Ureter (tissue), 1 donor: ENCODE data around the gene ERP44. TPM values are rescaled to one million over a fixed set of nuclear protein-coding genes. Genes with fewer than 3 reads are reported as not detected.
"Not testable (repeated sequence)": the region's sequence is repeated elsewhere in the genome, so short reads cannot be mapped to it uniquely, and the experiment has no call there.

ENCODE experiments used
- DNase-seq: peaks from one replicate; pipeline ENCODE4 v3.0.0-alpha.2; 2020; ENCODE audit warnings: low spot score
- total RNA-seq: library from RNA; stranded (reverse); gene quantifications from one replicate; pipeline ENCODE4 v1.2.4, GENCODE V29; 2023
- donor health status: DM: yes; HTN: yes; CAD: no.

Gene ERP44
- 21.4 TPM for total RNA-seq

GRCh38 chr9:100098887-100099721, at the start of gene ERP44, which contains the start of gene INVS:
Gene ERP44 (minus strand): TSS chr9:100099000. CDS start chr9:100098840, 160 bp downstream.
Gene INVS (plus strand): TSS chr9:100099243. CDS start chr9:100104522, 5,279 bp downstream.
- peak; percentile 99 for DNase-seq

- DNase-seq = not testable (repeated sequence)
These were observed 47.2 kb upstream of the ERP44 start for GRCh38 chr9:100145976-100146375.

- DNase-seq = not testable (repeated sequence)
These were observed 46.6 kb upstream of the ERP44 start for GRCh38 chr9:100145167-100145934.

GRCh38 chr9:100141862-100142261, 43.1 kb upstream of the ERP44 start:
- DNase-seq = not testable (repeated sequence)

GRCh38 chr9:100140303-100140702, 41.5 kb upstream of the ERP44 start:
- not testable (repeated sequence) for DNase-seq

GRCh38 chr9:100136799-100137198, 38.0 kb upstream of the ERP44 start:
- not testable (repeated sequence) for DNase-seq

- DNase-seq = no peak
These were observed 35.9 kb upstream of the ERP44 start for GRCh38 chr9:100134731-100135130.

GRCh38 chr9:100131875-100132430, 33.2 kb upstream of the ERP44 start:
- DNase-seq = no peak

- no peak for DNase-seq
These were observed 32.4 kb upstream of the ERP44 start for GRCh38 chr9:100131216-100131615.

- no peak for DNase-seq
These were observed 31.0 kb upstream of the ERP44 start for GRCh38 chr9:100129772-100130171.

GRCh38 chr9:100126423-100126822, 27.6 kb upstream of the ERP44 start:
- DNase-seq = no peak

GRCh38 chr9:100125910-100126309, 27.1 kb upstream of the ERP44 start:
- no peak for DNase-seq

GRCh38 chr9:100125236-100125635, 26.4 kb upstream of the ERP44 start:
- no peak for DNase-seq

- DNase-seq = no peak
These were observed 21.5 kb upstream of the ERP44 start for GRCh38 chr9:100120286-100120685.

GRCh38 chr9:100117316-100117715, 18.5 kb upstream of the ERP44 start:
- DNase-seq = no peak

GRCh38 chr9:100112677-100113336, 14.0 kb upstream of the ERP44 start:
- no peak for DNase-seq

- DNase-seq = peak; percentile 69
These were observed 12.4 kb upstream of the ERP44 start for GRCh38 chr9:100111235-100111634.

GRCh38 chr9:100108559-100108958, 9.8 kb upstream of the ERP44 start:
- DNase-seq = no peak

GRCh38 chr9:100106616-100107015, 7.8 kb upstream of the ERP44 start:
- DNase-seq = no peak

- DNase-seq = no peak
These were observed 7.1 kb upstream of the ERP44 start for GRCh38 chr9:100105861-100106260.

- DNase-seq = no peak
These were observed 5.5 kb upstream of the ERP44 start for GRCh38 chr9:100104314-100104713.

- DNase-seq = no peak
These were observed 2.8 kb upstream of the ERP44 start for GRCh38 chr9:100101608-100102007.
